ENCODE data around the gene SLC6A5. TPM values are rescaled to one million over a fixed set of nuclear protein-coding genes. Genes with fewer than 3 reads are reported as not detected.

The SLC6A5 gene
- total and polyA plus RNA-seq, 2 donors (not counting 3 experiments of a cell fraction or from before 2014, with no cell fraction given): not detected

GRCh38 chr11:20627701-20628100 lies 28.3 kb downstream of the SLC6A5 start:
- intact Hi-C loops (cut with micrococcal nuclease): no loop called here
- no peak for TF ChIP-seq MAX (IDR thresholded peaks at IDR 0.05; ENCODE audit: insufficient read depth, insufficient read length)
- no peak for TF ChIP-seq POLR2A (IDR thresholded peaks at IDR 0.05; ENCODE audit: low read depth, low read length)
- no peak for TF ChIP-seq CTCF (IDR thresholded peaks at IDR 0.05; ENCODE audit: extremely low read depth in 1 of 2, insufficient read depth in 1 of 2, low read depth in 1 of 2, low read length in 2 of 2)
- no peak for TF ChIP-seq MYC (IDR thresholded peaks at IDR 0.05; ENCODE audit: low read depth, low read length)
- no peak for TF ChIP-seq EZH2 (IDR thresholded peaks at IDR 0.05; ENCODE audit: borderline replicate concordance, low read depth, low read length, severe bottlenecking)
- no peak for TF ChIP-seq JUN (IDR thresholded peaks at IDR 0.05; ENCODE audit: borderline replicate concordance, insufficient read depth, insufficient read length, low read depth)
- no peak for TF ChIP-seq FOS (IDR thresholded peaks at IDR 0.05; ENCODE audit: borderline replicate concordance, insufficient read depth, low read length)
- no peak for TF ChIP-seq GATA2 (IDR thresholded peaks at IDR 0.05; ENCODE audit: insufficient read depth, insufficient read length, low read depth, low read length)
- TF ChIP-seq POLR2AphosphoS5 (IDR thresholded peaks at IDR 0.05; ENCODE audit: insufficient read depth, low read depth, low read length): no peak
- H3K9me1 ChIP-seq (replicated peaks; ENCODE audit: control insufficient read depth, extremely low read depth, insufficient read depth, low read length): no peaks in the 10 kb centered on the region
- DNase-seq (ENCODE audit: low read depth, low spot score) (no peak), FAIRE-seq (no peak)
- no TSS peak for BruUV-seq (replicated peaks)
- ChIA-PET POLR2A (no interaction called here), CTCF (no interaction called here)
- H3K27me3 ChIP-seq (ENCODE audit: control insufficient read depth in 2 of 2, insufficient read depth in 2 of 2, low read length in 2 of 2): no peaks in the 10 kb centered on the region
- H3K27ac ChIP-seq (ENCODE audit: insufficient read depth, low read depth, low read length): no peak overlapping the region
- H3K79me2 ChIP-seq (ENCODE audit: control insufficient read depth, insufficient read depth, low read length): no peaks in the 10 kb centered on the region
- dilution Hi-C loops (cut with MboI; ENCODE audit: extremely low pct_ligation_motif_present, low sequenced_read_pairs): no loop called here
- no peak overlapping the region for H3K4me3 ChIP-seq (replicated peaks in 1 of 3; ENCODE audit: insufficient read depth in 1 of 3, low read depth in 1 of 3, low read length in 3 of 3)
- no peaks in the 10 kb centered on the region for H3K9me3 ChIP-seq (replicated peaks; ENCODE audit: control insufficient read depth, insufficient read depth, low read length)
- H3K4me1 ChIP-seq (ENCODE audit: control insufficient read depth, extremely low read depth, insufficient read depth, low read length): no peaks in the 10 kb centered on the region
- no peak overlapping the region for H3K4me2 ChIP-seq (ENCODE audit: insufficient read depth, low read length)
- H2AFZ ChIP-seq (ENCODE audit: low read depth, low read length): no peak overlapping the region
- H3K36me3 ChIP-seq (ENCODE audit: control insufficient read depth in 2 of 2, extremely low read depth in 1 of 2, insufficient read depth in 2 of 2, low read length in 2 of 2): no peaks in the 10 kb centered on the region
- H3K9ac ChIP-seq (replicated peaks; ENCODE audit: extremely low read depth, insufficient read depth, low read length): no peak overlapping the region
- H4K20me1 ChIP-seq (replicated peaks; ENCODE audit: control insufficient read depth, extremely low read depth, insufficient read depth, low read length): no peaks in the 10 kb centered on the region

Measured in endothelial cell of umbilical vein (primary cell).